IMR-90 (cell line): ENCODE data around the gene TPD52L2. TPM values are rescaled to one million over a fixed set of nuclear protein-coding genes. Genes with fewer than 3 reads are reported as not detected.

Source experiments
- ATAC-seq: fragments of 200-7000 bp; cut with Tn5 transposase; 2 replicates; pipeline ENCODE4 v1.9.1; 2020; ENCODE audit warnings: low read depth, mild to moderate bottlenecking, moderate library complexity
- BruUV-seq: library from RNA; stranded (reverse); fragments of 400-500 nt; replicated peaks from 2 replicates; lab custom pipeline; 2021; lab: Mats Ljungman, UMichigan
- CTCF ChIA-PET: fragments of 300-600 bp; formaldehyde crosslinking; extraction: SDS; loops from one replicate; lab custom pipeline; 2021; ENCODE audit warnings: antibody characterized with exemption; lab: Yijun Ruan, JAX
- POLR2A ChIA-PET: fragments of 300-600 bp; sonication (Branson Sonifier 250); formaldehyde crosslinking; loops from one replicate; lab custom pipeline; 2022; ENCODE audit warnings: antibody characterized with exemption; ENCODE audit not compliant: unreplicated experiment; lab: Charles Lee
- DNase-seq: peaks from one replicate; pipeline ENCODE4 v3.0.0; 2013
- H2AFZ ChIP-seq: replicated peaks from 2 replicates; pipeline ENCODE3; 2013; ENCODE audit warnings: low read length, mild to moderate bottlenecking; ENCODE audit not compliant: poor library complexity
- H2AK5ac ChIP-seq: 2 replicates; pipeline ENCODE4 v1.6.1; 2013; ENCODE audit warnings: low read depth, low read length, inconsistent platforms
- H2AK9ac ChIP-seq: replicated peaks from 2 replicates; pipeline ENCODE3; 2013; ENCODE audit warnings: mild to moderate bottlenecking, low read depth, low read length, moderate library complexity; ENCODE audit not compliant: poor library complexity
- H2BK120ac ChIP-seq: 2 replicates; pipeline ENCODE4 v1.6.1; 2013; ENCODE audit warnings: low read depth, low read length, inconsistent platforms
- H2BK15ac ChIP-seq: 3 replicates; pipeline ENCODE4 v1.6.1; 2013; ENCODE audit warnings: low read depth, low read length, inconsistent platforms
- H2BK20ac ChIP-seq: 2 replicates; pipeline ENCODE4 v1.6.1; 2013; ENCODE audit warnings: low read depth, mild to moderate bottlenecking, inconsistent platforms, low read length, moderate library complexity
- H2BK5ac ChIP-seq: 2 replicates; pipeline ENCODE4 v1.6.1; 2013; ENCODE audit warnings: mild to moderate bottlenecking, low read depth, low read length, inconsistent platforms; ENCODE audit not compliant: poor library complexity, severe bottlenecking
- H3K14ac ChIP-seq: replicated peaks from 2 replicates; pipeline ENCODE4 v1.6.1; 2013; ENCODE audit warnings: low read depth, low read length, inconsistent platforms
- H3K18ac ChIP-seq: 2 replicates; pipeline ENCODE4 v1.6.1; 2013; ENCODE audit warnings: low read depth, low read length, control low read depth
- H3K23ac ChIP-seq: 2 replicates; pipeline ENCODE4 v1.6.1; 2013; ENCODE audit warnings: low read depth, low read length, inconsistent platforms
- H3K27ac ChIP-seq: 2 replicates; pipeline ENCODE4 v1.5.1; 2013; ENCODE audit warnings: mild to moderate bottlenecking, control low read depth, low read length; ENCODE audit not compliant: insufficient read depth
- H3K27me3 ChIP-seq: 2 replicates; pipeline ENCODE4 v1.6.1; 2013; ENCODE audit warnings: low read length; ENCODE audit not compliant: control insufficient read depth, insufficient read depth
- H3K36me3 ChIP-seq: 2 replicates; pipeline ENCODE4 v1.6.1; 2013; ENCODE audit warnings: low read length, mixed read lengths; ENCODE audit not compliant: control insufficient read depth, insufficient read depth
- H3K4ac ChIP-seq: 2 replicates; pipeline ENCODE4 v1.6.1; 2013; ENCODE audit warnings: low read depth, low read length, inconsistent platforms
- H3K4me1 ChIP-seq: 2 replicates; pipeline ENCODE4 v1.6.1; 2013; ENCODE audit warnings: low read length, mixed read lengths; ENCODE audit not compliant: control insufficient read depth, insufficient read depth
- H3K4me2 ChIP-seq: 2 replicates; pipeline ENCODE4 v1.6.1; 2013; ENCODE audit warnings: low read depth, mild to moderate bottlenecking, control low read depth, low read length, moderate library complexity
- H3K4me3 ChIP-seq: 2 replicates; pipeline ENCODE4 v1.5.1; 2013; ENCODE audit warnings: low read depth, mild to moderate bottlenecking, control low read depth, low read length, moderate library complexity; ENCODE audit not compliant: insufficient read depth
- H3K56ac ChIP-seq: 2 replicates; pipeline ENCODE4 v1.6.1; 2013; ENCODE audit warnings: low read length, inconsistent platforms; ENCODE audit not compliant: insufficient read depth; ENCODE audit errors: extremely low read depth
- H3K79me1 ChIP-seq, 2 experiments: 2 replicates each; pipeline ENCODE4 v1.6.1; 2013; ENCODE audit warnings: low read length in 2 of 2, inconsistent platforms in 1 of 2, low read depth in 1 of 2
- H3K9ac ChIP-seq: 2 replicates; pipeline ENCODE4 v1.6.1; 2013; ENCODE audit warnings: low read depth, low read length, control low read depth
- H3K9me1 ChIP-seq: 2 replicates; pipeline ENCODE4 v1.6.1; 2013; ENCODE audit warnings: low read length, inconsistent platforms; ENCODE audit not compliant: insufficient read depth
- H3K9me3 ChIP-seq: 2 replicates; pipeline ENCODE4 v1.6.1; 2013; ENCODE audit warnings: low read length; ENCODE audit not compliant: control insufficient read depth, insufficient read depth
- H4K20me1 ChIP-seq: 2 replicates; pipeline ENCODE4 v1.6.1; 2013; ENCODE audit warnings: low read length, inconsistent platforms; ENCODE audit not compliant: insufficient read depth
- H4K5ac ChIP-seq: 2 replicates; pipeline ENCODE4 v1.6.1; 2013; ENCODE audit warnings: mild to moderate bottlenecking, low read depth, low read length, control low read depth
- H4K8ac ChIP-seq, 2 experiments: 2 replicates each; pipeline ENCODE4 v1.6.1; 2013; ENCODE audit warnings: low read depth in 2 of 2, low read length in 2 of 2, control low read depth in 1 of 2, inconsistent platforms in 1 of 2
- H4K91ac ChIP-seq: 2 replicates; pipeline ENCODE4 v1.6.1; 2013; ENCODE audit warnings: low read depth, low read length, inconsistent platforms; ENCODE audit not compliant: insufficient read depth
- BHLHE40 ChIP-seq: fragments of 150-350 bp; IDR thresholded peaks from 2 replicates; pipeline ENCODE4 v1.6.1; 2016; ENCODE audit warnings: mild to moderate bottlenecking, low read depth, low read length
- CEBPB ChIP-seq: IDR thresholded peaks from 2 replicates; pipeline ENCODE4 v1.6.1; 2012; ENCODE audit warnings: low read depth, low read length, improper control_type of control experiment
- CHD1 ChIP-seq: IDR thresholded peaks from 2 replicates; pipeline ENCODE4 v1.6.1; 2012; ENCODE audit warnings: low read depth, low read length, improper control_type of control experiment
- ELK1 ChIP-seq: fragments of 150-350 bp; IDR thresholded peaks from 2 replicates; pipeline ENCODE4 v1.6.1; 2016; ENCODE audit warnings: low read depth, mild to moderate bottlenecking, low read length, moderate library complexity, borderline replicate concordance
- FOS ChIP-seq: fragments of 150-350 bp; IDR thresholded peaks from 2 replicates; pipeline ENCODE4 v1.6.1; 2016; ENCODE audit warnings: low read depth, low read length
- MAFK ChIP-seq: IDR thresholded peaks from 2 replicates; pipeline ENCODE4 v1.6.1; 2012; ENCODE audit warnings: low read depth, low read length, improper control_type of control experiment
- MAZ ChIP-seq: IDR thresholded peaks from 2 replicates; pipeline ENCODE4 v1.6.1; 2012; ENCODE audit warnings: low read depth, mild to moderate bottlenecking, low read length, improper control_type of control experiment, moderate library complexity, borderline replicate concordance
- MXI1 ChIP-seq: IDR thresholded peaks from 2 replicates; pipeline ENCODE4 v1.6.1; 2012; ENCODE audit warnings: low read depth, mild to moderate bottlenecking, low read length, moderate library complexity, borderline replicate concordance
- NFE2L2 ChIP-seq: fragments of 150-350 bp; IDR thresholded peaks from 2 replicates; pipeline ENCODE4 v1.6.1; 2016; ENCODE audit warnings: low read depth, mild to moderate bottlenecking, low read length
- POLR2A ChIP-seq: IDR thresholded peaks from 2 replicates; pipeline ENCODE4 v1.6.1; 2012; ENCODE audit warnings: mild to moderate bottlenecking, low read depth, low read length
- RAD21 ChIP-seq: IDR thresholded peaks from 2 replicates; pipeline ENCODE4 v1.6.1; 2012; ENCODE audit warnings: low read length, improper control_type of control experiment
- RCOR1 ChIP-seq: IDR thresholded peaks from 2 replicates; pipeline ENCODE4 v1.6.1; 2012; ENCODE audit warnings: mild to moderate bottlenecking, low read length, improper control_type of control experiment; ENCODE audit not compliant: insufficient replicate concordance
- RFX5 ChIP-seq: IDR thresholded peaks from 2 replicates; pipeline ENCODE4 v1.8.0; 2012; ENCODE audit warnings: low read depth, mild to moderate bottlenecking, low read length, moderate library complexity
- SMC3 ChIP-seq: fragments of 150-350 bp; IDR thresholded peaks from 2 replicates; pipeline ENCODE4 v1.6.1; 2016; ENCODE audit warnings: low read depth, mild to moderate bottlenecking, antibody characterized with exemption, low read length, moderate library complexity
- USF2 ChIP-seq: fragments of 150-350 bp; IDR thresholded peaks from 2 replicates; pipeline ENCODE4 v1.6.1; 2017; ENCODE audit warnings: mild to moderate bottlenecking, antibody characterized with exemption, low read length, low read depth
- WGBS, 2 experiments: methylation state at CpG; one replicate each; pipeline versions ENCODE4 v1.1.5 to v1.1.7; 2013; ENCODE audit warnings: missing lambda C conversion rate in 2 of 2; ENCODE audit not compliant: insufficient read length in 1 of 2; ENCODE audit errors: extremely low coverage in 2 of 2; 5-methylcytosine and 5-hydroxymethylcytosine counted together
- dilution Hi-C: fragments of 300-500 bp; cut with HindIII; formaldehyde crosslinking; loops from one replicate; pipeline ENCODE4 v1.14.3; 2018; ENCODE audit warnings: low sequenced_read_pairs; ENCODE audit not compliant: unreplicated experiment
- in situ Hi-C: fragments of 300-500 bp; cut with MboI; formaldehyde crosslinking; loops from 3 replicates; pipeline ENCODE4 v1.14.3; 2019; ENCODE audit warnings: low sequenced_read_pairs, inconsistent platforms, mixed read lengths
- intact Hi-C: fragments of 100-400 bp; cut with micrococcal nuclease; formaldehyde crosslinking; loops from 2 replicates; pipeline ENCODE4 v1.10.0; 2022
- polyA plus RNA-seq, 3 experiments: library from polyadenylated mRNA; depleted of rRNA; stranded (reverse); fragments of >200 nt; gene quantifications; 2 replicates each; pipeline ENCODE4 v1.2.3, GENCODE V29; 2012; ENCODE audit warnings: low replicate concordance in 1 of 3
- total RNA-seq: library from RNA; depleted of rRNA; stranded (reverse); fragments of >200 nt; gene quantifications from 2 replicates; pipeline ENCODE4 v1.2.3, GENCODE V29; 2012

The TPD52L2 gene
- total and polyA plus RNA-seq, 2 of the 4 experiments (the other 2 are of a cell fraction): 113 to 189 TPM

GRCh38 chr20:63926298-63926697 is 61.2 kb downstream of the TPD52L2 start:
- dilution Hi-C loops: no loop called here

More at GRCh38 chr20:63926298-63926697, 61.2 kb downstream of the TPD52L2 start:
- H3K4me3 ChIP-seq: no peak overlapping the region
- no peak overlapping the region for H3K4ac ChIP-seq
- H3K18ac ChIP-seq: no peak overlapping the region
- ATAC-seq (no peak), DNase-seq (no peak)
- H2AK9ac ChIP-seq: no peak overlapping the region
- intact Hi-C loops (no loop called here), in situ Hi-C loops (no loop called here)
- no peaks in the 10 kb centered on the region for H3K9me3 ChIP-seq
- H3K14ac ChIP-seq: no peak overlapping the region
- H2BK20ac ChIP-seq: no peak overlapping the region
- no peak overlapping the region for H3K27ac ChIP-seq
- peaks cover 30 to 64% of the 10 kb centered on the region in 2 experiments for H3K79me1 ChIP-seq
- TF ChIP-seq CEBPB (no peak), MAZ (no peak), POLR2A (no peak), ELK1 (no peak), MAFK (no peak), CHD1 (no peak), BHLHE40 (no peak), RCOR1 (no peak), NFE2L2 (no peak), SMC3 (no peak), USF2 (no peak), RFX5 (no peak), RAD21 (no peak), FOS (no peak), MXI1 (no peak)
- CTCF ChIA-PET: no interaction called here
- no peak overlapping the region for H2BK15ac ChIP-seq
- H3K27me3 ChIP-seq: no peaks in the 10 kb centered on the region
- no peak overlapping the region for H2BK120ac ChIP-seq
- POLR2A ChIA-PET: no interaction called here
- no peak overlapping the region for H3K4me2 ChIP-seq
- H3K9ac ChIP-seq: no peak overlapping the region
- H2AK5ac ChIP-seq: no peak overlapping the region
- H4K20me1 ChIP-seq: peaks cover 73% of the 10 kb centered on the region
- no peak overlapping the region for H3K56ac ChIP-seq
- H2AFZ ChIP-seq: no peak overlapping the region
- no peak overlapping the region for H2BK5ac ChIP-seq
- no peaks in the 10 kb centered on the region for H3K4me1 ChIP-seq
- H4K91ac ChIP-seq: no peak overlapping the region
- no peaks in the 10 kb centered on the region for H3K9me1 ChIP-seq
- no peak overlapping the region for H4K5ac ChIP-seq
- H4K8ac ChIP-seq: no peak overlapping the region
- WGBS, 2 experiments: 80% methylated on average over 1 of the region's 8 CpGs; no CpG with 5 or more reads in 1 of the 2 experiments
- H3K36me3 ChIP-seq: peaks cover 43% of the 10 kb centered on the region
- TSS peak; percentile 20 for BruUV-seq
- H3K23ac ChIP-seq: no peak overlapping the region
